Activated CD8-positive, alpha-beta memory T cell treated with anti-CD3 and anti-CD28 coated beads for 24 hours (primary cell): ENCODE data around the gene GLIPR1L2.
"Not testable (repeated sequence)": the region's sequence is repeated elsewhere in the genome, so short reads cannot be mapped to it uniquely, and the experiment has no call there.

Source experiments
- DNase-seq: peaks from one replicate; pipeline ENCODE4 v3.0.0-alpha.2; 2020

GLIPR1L2 gene

GRCh38 chr12:75390899-75391538 lies at the start of gene GLIPR1L2:
Gene GLIPR1L2 (plus strand): TSS chr12:75391089. CDS start chr12:75391117, 28 bp downstream.
- DNase-seq: peak; percentile 96

DNA sequence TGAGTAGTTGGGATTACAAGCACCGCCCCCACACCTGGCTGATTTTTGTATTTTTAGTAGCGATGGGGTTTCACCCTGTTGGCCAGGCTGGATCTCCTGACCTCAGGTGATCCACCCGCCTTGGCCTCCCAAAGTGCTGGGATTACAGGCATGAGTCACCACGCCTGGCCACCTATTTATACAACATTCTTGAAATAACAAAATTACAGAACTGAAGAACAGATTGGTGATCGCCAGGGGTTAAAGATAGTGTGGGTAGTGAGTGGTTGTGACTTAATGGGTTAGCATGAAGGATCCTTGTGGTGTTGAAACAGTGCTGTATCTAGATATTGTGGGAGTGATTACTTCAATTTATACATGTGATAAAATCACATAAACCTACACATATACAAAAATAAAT lies 49.0 kb upstream of the GLIPR1L2 start:
- DNase-seq: no peak

DNA sequence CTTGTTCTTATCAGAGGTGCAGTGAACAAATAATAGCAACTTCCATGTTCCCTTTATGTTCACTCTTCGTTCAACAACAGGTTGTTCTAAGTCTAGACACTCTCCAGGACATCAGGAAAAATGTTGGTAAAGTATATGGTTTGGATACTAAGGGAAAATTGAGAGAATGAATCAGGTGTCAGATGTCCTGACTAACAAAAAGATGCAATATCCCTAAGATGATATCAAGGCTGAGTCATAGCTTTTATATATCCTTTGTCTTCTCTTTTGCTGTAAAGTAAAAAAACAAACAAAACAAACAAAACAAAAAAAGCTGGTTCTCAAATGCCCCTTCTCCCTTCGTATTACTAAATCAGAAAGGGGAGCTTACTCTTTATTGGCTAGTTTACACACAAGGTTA lies 45.4 kb upstream of the GLIPR1L2 start:
- no peak for DNase-seq

DNA sequence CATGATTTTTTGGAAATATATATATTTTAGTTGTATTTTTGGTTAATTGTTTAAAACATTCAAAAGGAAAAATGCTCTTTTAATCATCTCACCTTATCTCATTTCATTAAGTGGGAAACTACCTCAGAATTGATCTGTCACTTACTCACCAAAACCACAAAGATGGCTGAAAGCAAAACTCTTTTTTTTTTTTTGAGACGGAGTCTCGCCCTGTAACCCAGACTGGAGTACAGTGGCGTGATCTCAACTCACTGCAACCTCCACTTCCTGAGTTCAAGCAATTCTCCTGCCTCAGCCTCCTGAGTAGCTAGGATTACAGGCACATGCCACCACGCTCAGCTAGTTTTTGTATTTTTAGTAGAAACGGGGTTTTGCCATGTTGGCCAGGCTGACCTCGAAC lies 44.7 kb upstream of the GLIPR1L2 start:
- DNase-seq: not testable (repeated sequence)

- DNase-seq: no peak
Observed at GRCh38 chr12:75349946-75350345, 40.9 kb upstream of the GLIPR1L2 start.

GRCh38 chr12:75350413-75350812 lies 40.5 kb upstream of the GLIPR1L2 start:
- no peak for DNase-seq

DNA sequence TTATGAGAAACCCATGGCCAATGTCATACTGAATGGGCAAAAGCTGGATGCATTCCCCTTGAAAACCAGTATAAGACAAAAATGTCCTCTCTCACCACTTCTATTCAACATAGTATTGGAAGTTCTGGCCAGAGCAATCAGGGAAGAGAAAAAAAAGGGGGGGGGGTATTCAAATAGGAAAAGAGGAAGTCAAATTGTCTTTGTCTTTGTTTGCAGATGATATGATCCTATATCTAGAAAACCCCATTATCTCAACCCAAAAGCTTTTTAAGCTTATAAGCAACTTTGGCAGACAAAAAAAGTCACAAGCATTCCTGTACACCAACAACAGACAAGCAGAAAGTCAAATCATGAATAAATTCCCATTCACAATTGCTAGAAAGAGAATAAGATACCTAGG lies 36.9 kb upstream of the GLIPR1L2 start:
- no peak for DNase-seq

DNA sequence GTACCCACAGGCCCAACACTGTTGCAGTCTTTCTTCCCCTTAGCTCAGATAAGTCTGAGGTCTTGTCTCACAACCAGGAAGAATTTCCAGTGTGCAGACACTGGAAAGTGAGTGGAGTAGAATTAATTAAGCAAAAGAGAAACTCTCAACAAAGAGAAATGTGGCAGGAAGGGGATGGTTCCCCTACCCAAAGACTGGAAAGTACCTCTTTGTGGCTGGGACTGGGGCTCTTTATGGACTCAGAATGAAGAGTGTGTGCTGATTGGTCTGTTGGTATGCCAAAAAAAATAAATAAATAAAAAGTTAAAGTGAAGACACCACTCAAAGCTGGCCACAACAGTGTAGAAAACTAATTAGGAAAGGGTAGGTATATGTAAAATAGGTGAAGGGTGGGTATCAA lies 30.0 kb upstream of the GLIPR1L2 start:
- DNase-seq: no peak

GRCh38 chr12:75361408-75361807 lies 29.5 kb upstream of the GLIPR1L2 start:
- no peak for DNase-seq

DNA sequence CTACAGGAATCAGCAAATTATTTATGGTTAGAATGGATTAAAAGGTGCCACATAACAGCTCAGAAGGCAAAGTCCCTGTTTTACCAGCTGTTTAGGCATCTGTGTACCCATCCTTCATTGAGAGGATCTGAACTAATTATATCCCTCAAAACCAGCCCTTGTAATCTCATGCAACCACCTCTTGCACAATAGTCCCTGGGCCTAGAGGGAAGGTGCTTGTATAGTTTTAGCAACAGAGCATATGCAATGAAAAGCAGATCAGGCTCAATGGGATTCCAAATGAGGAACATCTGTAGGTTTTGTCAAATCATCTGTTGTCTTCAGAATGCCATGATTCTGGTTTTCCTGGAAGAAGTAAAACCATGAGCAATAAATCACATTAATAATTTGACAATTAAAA lies 26.0 kb upstream of the GLIPR1L2 start:
- DNase-seq: no peak

- no peak for DNase-seq
Observed at GRCh38 chr12:75366629-75367028, 24.3 kb upstream of the GLIPR1L2 start.

GRCh38 chr12:75374971-75375370 lies 15.9 kb upstream of the GLIPR1L2 start:
- DNase-seq: no peak

- DNase-seq: no peak
Observed at GRCh38 chr12:75378354-75378753, 12.5 kb upstream of the GLIPR1L2 start.

DNA sequence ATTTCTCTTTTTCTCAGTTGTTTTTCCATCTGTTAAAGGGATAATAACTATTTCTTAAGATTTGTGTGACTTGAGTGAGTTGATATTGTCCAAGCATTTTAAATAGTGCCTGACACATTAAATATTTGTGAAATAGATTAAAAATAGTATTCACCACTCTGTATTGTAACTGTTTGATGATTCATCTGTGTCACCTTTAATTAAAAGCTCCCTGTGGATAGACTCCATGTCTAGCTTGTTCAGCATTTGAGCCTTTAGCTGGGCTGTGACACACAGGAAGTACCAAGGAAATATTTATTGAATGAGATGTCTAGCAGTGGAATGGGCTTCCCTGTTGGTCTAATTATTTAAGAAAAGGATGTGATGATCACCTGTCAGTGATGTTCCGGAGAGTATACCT lies 1.8 kb upstream of the GLIPR1L2 start:
- no peak for DNase-seq

DNA sequence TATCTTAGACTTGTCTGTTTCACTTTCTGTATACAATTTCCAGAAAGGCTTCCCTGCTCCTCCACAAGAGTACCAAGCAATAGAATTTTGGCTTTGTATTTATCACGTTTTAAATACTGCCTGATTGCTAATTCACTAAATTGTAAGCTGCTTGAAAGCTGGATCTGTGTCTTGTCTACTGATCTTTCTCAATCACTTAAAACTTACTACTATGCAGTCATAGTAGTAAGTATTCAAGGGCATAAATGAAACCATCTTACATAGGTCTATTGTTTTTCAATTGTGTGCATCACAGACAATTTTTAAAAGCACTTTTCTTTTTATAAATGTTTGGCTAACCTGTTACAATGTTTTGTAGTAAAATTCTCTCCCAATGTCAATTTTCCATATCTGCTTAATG lies 1.2 kb upstream of the GLIPR1L2 start:
- no peak for DNase-seq

- DNase-seq: no peak
Observed at GRCh38 chr12:75390156-75390898, 562 bp upstream of the GLIPR1L2 start.

DNA sequence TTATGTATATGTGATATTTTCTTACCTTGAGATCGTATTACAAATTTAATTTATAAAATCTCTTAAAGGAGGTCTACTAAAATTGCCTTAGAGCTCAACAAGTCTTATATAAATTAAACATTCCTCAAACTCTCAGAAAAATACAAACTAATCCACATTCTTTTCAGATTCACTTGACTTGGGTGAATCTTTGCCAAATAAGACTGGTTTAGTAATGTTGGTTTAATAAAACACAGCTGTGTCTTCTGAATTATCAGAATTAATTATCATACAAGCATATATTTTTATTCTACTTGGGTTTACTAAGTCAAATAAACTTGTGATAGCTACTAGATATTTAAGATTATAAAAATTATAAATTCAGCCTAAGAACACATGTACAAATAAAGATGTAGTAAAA lies 13.3 kb downstream of the GLIPR1L2 start:
- no peak for DNase-seq

DNA sequence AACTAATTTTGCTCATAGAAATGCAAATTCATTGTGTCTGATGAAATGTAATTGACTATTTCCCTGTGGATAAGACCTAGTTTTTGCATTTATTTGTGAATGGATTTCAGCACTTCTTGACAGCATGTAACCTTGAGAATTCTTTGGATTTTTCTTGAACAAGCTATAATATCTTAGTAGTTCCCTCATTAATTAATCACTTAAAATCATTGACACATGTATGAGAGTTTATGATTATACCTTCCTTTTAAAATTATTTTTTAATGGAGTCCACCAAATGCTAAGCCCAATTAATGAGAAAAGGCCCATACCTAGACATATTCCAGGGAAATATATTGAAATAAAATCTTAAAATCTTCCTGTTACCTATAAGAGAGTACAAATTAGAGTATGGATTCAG lies 16.8 kb downstream of the GLIPR1L2 start:
- no peak for DNase-seq

- no peak for DNase-seq
Observed at GRCh38 chr12:75409830-75410229, 18.9 kb downstream of the GLIPR1L2 start.

- no peak for DNase-seq
Observed at GRCh38 chr12:75414671-75415070, 23.8 kb downstream of the GLIPR1L2 start.

- DNase-seq: no peak
Observed at GRCh38 chr12:75419841-75420240, 29.0 kb downstream of the GLIPR1L2 start.

GRCh38 chr12:75427491-75427890 lies 36.6 kb downstream of the GLIPR1L2 start:
- DNase-seq: no peak

- no peak for DNase-seq
Observed at GRCh38 chr12:75428767-75429166, 37.9 kb downstream of the GLIPR1L2 start.

DNA sequence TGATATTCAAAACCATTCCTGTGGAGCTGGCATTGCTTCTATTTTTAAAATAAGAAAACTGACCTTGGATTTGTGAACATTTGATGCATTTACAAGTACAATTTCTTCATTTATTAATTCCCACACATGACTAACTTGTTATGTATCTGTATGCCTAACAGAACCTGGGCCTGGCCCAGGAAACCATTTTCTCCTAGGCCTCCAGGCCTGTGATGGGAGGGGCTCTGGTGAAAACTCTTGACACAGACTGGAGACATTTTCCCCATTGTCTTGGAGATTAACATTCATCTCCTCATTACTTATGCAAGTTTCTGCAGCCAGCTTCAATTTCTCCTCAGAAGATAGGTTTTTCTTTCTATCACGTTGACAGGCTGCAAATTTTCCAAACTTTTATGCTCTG lies 42.0 kb downstream of the GLIPR1L2 start:
- DNase-seq: no peak

DNA sequence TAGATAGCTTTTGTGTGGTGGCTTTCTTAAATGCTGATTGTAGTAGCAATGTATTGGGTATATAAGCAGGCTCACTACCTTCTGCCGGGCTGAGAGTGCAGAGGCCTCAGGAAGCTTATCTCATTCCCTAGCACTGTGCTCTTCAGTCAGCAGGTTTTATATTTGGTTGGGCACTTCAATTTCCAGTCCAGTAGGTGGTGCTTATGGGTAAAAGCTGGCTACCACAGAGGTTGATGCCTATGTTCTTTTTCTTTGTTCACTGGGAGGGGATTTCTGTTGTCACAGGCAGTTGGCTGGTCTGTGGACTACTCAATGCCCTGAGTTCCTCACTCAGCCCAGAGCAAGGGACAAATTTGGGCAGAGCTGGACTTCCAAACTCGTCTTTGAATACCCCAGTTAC lies 46.7 kb downstream of the GLIPR1L2 start:
- no peak for DNase-seq
